ENCODE measurements around the gene IL17RC.

IL17RC gene

GRCh38 chr3:9955067-9955502 lies 38.2 kb downstream of the IL17RC start:
- H3K9me3 ChIP-seq (ENCODE audit: insufficient read depth, low read length): no peaks in the 10 kb centered on the region
- peaks cover 12% of the 10 kb centered on the region for H3K4me1 ChIP-seq (ENCODE audit: low read length)
- H2AFZ ChIP-seq (ENCODE audit: low read depth, low read length): no peak overlapping the region
- H3K9ac ChIP-seq (ENCODE audit: low read length): no peak overlapping the region
- H3K4me3 ChIP-seq (ENCODE audit: low read length): no peak overlapping the region
- no peaks in the 10 kb centered on the region for H4K20me1 ChIP-seq (ENCODE audit: insufficient read depth, low read length)
- no peaks in the 10 kb centered on the region for H3K79me2 ChIP-seq (ENCODE audit: low read length)
- TF ChIP-seq CTCF (IDR thresholded peaks at IDR 0.05; ENCODE audit: low read depth, low read length) (no peak), EZH2phosphoT487 (IDR thresholded peaks at IDR 0.05; ENCODE audit: low read depth) (no peak)
- no peak overlapping the region for H3K27ac ChIP-seq (ENCODE audit: low read length)
- H3K36me3 ChIP-seq (replicated peaks; ENCODE audit: low read depth, low read length): no peaks in the 10 kb centered on the region
- no peak overlapping the region for H3K4me2 ChIP-seq (ENCODE audit: low read length)
- H3K27me3 ChIP-seq (ENCODE audit: low read depth, low read length): no peaks in the 10 kb centered on the region

- Histone ChIP-seq H3K36me3 (replicated peaks; ENCODE audit: low read depth, low read length) (no peaks in the 10 kb centered on the region), H2AFZ (ENCODE audit: low read depth, low read length) (no peak overlapping the region), H3K27me3 (ENCODE audit: low read depth, low read length) (no peaks in the 10 kb centered on the region), H3K9ac (ENCODE audit: low read length) (no peak overlapping the region), H3K4me2 (ENCODE audit: low read length) (no peak overlapping the region), H3K79me2 (ENCODE audit: low read length) (no peaks in the 10 kb centered on the region), H3K27ac (ENCODE audit: low read length) (no peak overlapping the region), H3K4me1 (ENCODE audit: low read length) (peaks cover 10% of the 10 kb centered on the region), H3K9me3 (ENCODE audit: insufficient read depth, low read length) (no peaks in the 10 kb centered on the region), H3K4me3 (ENCODE audit: low read length) (no peak overlapping the region), H4K20me1 (ENCODE audit: insufficient read depth, low read length) (no peaks in the 10 kb centered on the region)
- no peak for TF ChIP-seq EZH2phosphoT487 (IDR thresholded peaks at IDR 0.05; ENCODE audit: low read depth)
- no peak for TF ChIP-seq CTCF (IDR thresholded peaks at IDR 0.05; ENCODE audit: low read depth, low read length)
Measured at GRCh38 chr3:9955611-9956352, 38.9 kb downstream of the IL17RC start.

GRCh38 chr3:9957214-9957613 lies 40.3 kb downstream of the IL17RC start:
- Histone ChIP-seq H3K9me3 (ENCODE audit: insufficient read depth, low read length) (no peaks in the 10 kb centered on the region), H3K79me2 (ENCODE audit: low read length) (no peaks in the 10 kb centered on the region), H3K4me3 (ENCODE audit: low read length) (no peak overlapping the region), H3K4me2 (ENCODE audit: low read length) (no peak overlapping the region), H2AFZ (ENCODE audit: low read depth, low read length) (no peak overlapping the region), H3K27ac (ENCODE audit: low read length) (no peak overlapping the region), H3K4me1 (ENCODE audit: low read length) (no peaks in the 10 kb centered on the region; the same call in 1 of the 2 replicates), H3K27me3 (ENCODE audit: low read depth, low read length) (no peaks in the 10 kb centered on the region), H4K20me1 (ENCODE audit: insufficient read depth, low read length) (no peaks in the 10 kb centered on the region), H3K9ac (ENCODE audit: low read length) (no peak overlapping the region), H3K36me3 (replicated peaks; ENCODE audit: low read depth, low read length) (no peaks in the 10 kb centered on the region)
- TF ChIP-seq CTCF (IDR thresholded peaks at IDR 0.05; ENCODE audit: low read depth, low read length): peak; percentile 30; the same call in 1 of the 2 replicates
- TF ChIP-seq EZH2phosphoT487 (IDR thresholded peaks at IDR 0.05; ENCODE audit: low read depth): no peak

GRCh38 chr3:9965200-9965875 lies 48.4 kb downstream of the IL17RC start:
- Histone ChIP-seq H3K9me3 (ENCODE audit: insufficient read depth, low read length) (no peaks in the 10 kb centered on the region), H3K27me3 (ENCODE audit: low read depth, low read length) (no peaks in the 10 kb centered on the region), H3K36me3 (replicated peaks; ENCODE audit: low read depth, low read length) (peaks cover 23% of the 10 kb centered on the region), H4K20me1 (ENCODE audit: insufficient read depth, low read length) (no peaks in the 10 kb centered on the region), H2AFZ (ENCODE audit: low read depth, low read length) (no peak overlapping the region), H3K4me1 (ENCODE audit: low read length) (no peaks in the 10 kb centered on the region), H3K9ac (ENCODE audit: low read length) (no peak overlapping the region), H3K27ac (ENCODE audit: low read length) (no peak overlapping the region), H3K4me3 (ENCODE audit: low read length) (no peak overlapping the region), H3K79me2 (ENCODE audit: low read length) (no peaks in the 10 kb centered on the region), H3K4me2 (ENCODE audit: low read length) (no peak overlapping the region)
- TF ChIP-seq EZH2phosphoT487 (IDR thresholded peaks at IDR 0.05; ENCODE audit: low read depth): no peak
- TF ChIP-seq CTCF (IDR thresholded peaks at IDR 0.05; ENCODE audit: low read depth, low read length): no peak
